Measurements from ENCODE around the gene BMP7. TPM values are rescaled to one million over a fixed set of nuclear protein-coding genes. Genes with fewer than 3 reads are reported as not detected.

The BMP7 gene
- total and polyA plus RNA-seq, 12 donors: 0.74 to 6.7 (median 2.2) TPM; not detected in 3

DNA sequence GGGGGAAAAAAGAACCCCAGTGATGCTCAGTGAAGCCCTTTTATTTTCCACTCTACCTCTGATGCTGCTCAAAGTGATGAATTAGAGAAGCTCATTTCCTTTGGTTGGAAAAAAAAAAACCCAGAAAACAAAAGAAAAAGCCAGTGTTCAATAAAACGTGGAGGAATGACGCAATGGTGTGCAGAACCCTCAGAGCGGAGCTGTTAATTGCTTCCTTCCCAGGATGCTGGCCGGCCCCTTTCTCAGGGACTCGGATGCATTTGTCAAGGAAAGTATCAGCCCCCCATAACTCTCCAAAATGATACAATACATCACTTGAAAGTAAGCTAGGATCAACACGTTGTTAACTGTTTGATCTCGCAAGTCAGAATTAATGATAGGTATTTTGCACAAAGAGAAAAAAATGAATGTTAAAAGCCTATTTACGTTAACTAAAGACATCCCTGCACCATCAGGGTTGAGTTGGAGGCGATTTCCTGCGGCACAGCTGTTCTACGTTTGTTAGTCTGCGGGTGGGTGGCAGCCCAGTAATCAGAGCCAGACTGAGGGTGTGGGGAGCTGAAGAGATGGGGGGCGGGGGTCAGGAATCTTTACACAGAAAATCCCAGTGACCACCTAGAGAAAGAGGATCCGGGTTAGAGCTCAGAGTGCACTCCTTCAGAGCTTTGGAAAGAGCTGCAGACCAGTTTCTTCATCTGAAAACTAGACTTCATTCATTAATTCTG is 132.4 kb downstream of the BMP7 start:
- Histone ChIP-seq H3K4me1 (replicated peaks in 1 of 2) (no peaks in the 10 kb centered on the region), H3K27me3 (peaks cover 5% of the 10 kb centered on the region), H3K9me3 (replicated peaks in 1 of 3) (no peaks in the 10 kb centered on the region), H3K4me3 (no peak overlapping the region), H3K36me3 (replicated peaks in 1 of 2) (no peaks in the 10 kb centered on the region), H3K27ac (no peak overlapping the region)
- TF ChIP-seq, protein P1, sequence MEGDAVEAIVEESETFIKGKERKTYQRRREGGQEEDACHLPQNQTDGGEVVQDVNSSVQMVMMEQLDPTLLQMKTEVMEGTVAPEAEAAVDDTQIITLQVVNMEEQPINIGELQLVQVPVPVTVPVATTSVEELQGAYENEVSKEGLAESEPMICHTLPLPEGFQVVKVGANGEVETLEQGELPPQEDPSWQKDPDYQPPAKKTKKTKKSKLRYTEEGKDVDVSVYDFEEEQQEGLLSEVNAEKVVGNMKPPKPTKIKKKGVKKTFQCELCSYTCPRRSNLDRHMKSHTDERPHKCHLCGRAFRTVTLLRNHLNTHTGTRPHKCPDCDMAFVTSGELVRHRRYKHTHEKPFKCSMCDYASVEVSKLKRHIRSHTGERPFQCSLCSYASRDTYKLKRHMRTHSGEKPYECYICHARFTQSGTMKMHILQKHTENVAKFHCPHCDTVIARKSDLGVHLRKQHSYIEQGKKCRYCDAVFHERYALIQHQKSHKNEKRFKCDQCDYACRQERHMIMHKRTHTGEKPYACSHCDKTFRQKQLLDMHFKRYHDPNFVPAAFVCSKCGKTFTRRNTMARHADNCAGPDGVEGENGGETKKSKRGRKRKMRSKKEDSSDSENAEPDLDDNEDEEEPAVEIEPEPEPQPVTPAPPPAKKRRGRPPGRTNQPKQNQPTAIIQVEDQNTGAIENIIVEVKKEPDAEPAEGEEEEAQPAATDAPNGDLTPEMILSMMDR (IDR thresholded peaks at IDR 0.05): no peak
- TF ChIP-seq POLR2A (IDR thresholded peaks at IDR 0.05): no peak
- 26 to 35% (median 28%) methylated on average over 14 of the region's 14 CpGs for WGBS, 4 donors
- intact Hi-C loops (cut with DNase I): no loop called here
- DNase-seq: no peak

DNA sequence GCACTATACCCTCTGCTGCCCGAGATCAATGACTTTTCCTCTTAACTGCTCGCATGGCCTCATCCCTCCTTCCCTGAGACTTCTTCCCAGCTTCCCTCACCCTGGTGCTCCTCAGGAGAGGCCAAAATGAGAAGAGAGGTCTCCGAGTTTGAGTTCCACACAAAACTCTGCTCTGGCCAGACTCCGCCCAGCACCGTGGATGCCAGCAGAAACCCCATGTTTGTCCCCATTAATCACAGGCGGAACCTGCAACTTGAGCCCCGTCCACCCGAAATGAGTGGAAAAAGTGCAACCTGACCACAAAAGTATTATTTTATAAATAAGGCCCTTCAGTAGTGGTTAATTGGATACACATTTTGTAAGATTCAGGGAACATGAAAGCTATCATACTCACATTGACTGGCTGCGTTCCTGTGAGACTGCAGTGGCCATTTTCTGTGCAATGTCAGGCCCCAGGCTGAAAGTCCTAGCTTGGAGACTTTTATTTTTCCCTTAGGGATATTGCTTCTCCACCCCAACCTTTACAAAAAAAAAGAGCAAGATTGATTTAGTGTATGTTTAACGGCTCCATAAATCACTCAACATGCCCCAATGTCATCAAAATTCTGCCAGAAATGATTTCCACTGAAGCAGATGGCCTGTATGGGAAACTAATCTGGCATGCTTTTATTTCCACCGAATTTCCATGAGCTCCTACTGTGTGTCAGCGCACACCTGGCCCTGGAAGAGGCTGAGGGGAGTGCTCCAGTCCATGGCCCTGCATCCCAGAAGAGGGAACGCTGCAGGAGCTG is 134.6 kb downstream of the BMP7 start:
- no peaks in the 10 kb centered on the region for H3K36me3 ChIP-seq (replicated peaks in 1 of 2)
- WGBS, 4 donors: 70 to 74% (median 71%) methylated on average over 13 of the region's 13 CpGs
- H3K4me1 ChIP-seq (replicated peaks in 1 of 2): no peaks in the 10 kb centered on the region
- peaks cover 5% of the 10 kb centered on the region for H3K27me3 ChIP-seq
- DNase-seq: no peak
- no peaks in the 10 kb centered on the region for H3K9me3 ChIP-seq (replicated peaks in 1 of 3)
- TF ChIP-seq, protein P1 (IDR thresholded peaks at IDR 0.05): no peak
- no peak for TF ChIP-seq POLR2A (IDR thresholded peaks at IDR 0.05)
- no peak overlapping the region for H3K27ac ChIP-seq
- no peak overlapping the region for H3K4me3 ChIP-seq
- intact Hi-C loops (cut with DNase I): no loop called here

DNA sequence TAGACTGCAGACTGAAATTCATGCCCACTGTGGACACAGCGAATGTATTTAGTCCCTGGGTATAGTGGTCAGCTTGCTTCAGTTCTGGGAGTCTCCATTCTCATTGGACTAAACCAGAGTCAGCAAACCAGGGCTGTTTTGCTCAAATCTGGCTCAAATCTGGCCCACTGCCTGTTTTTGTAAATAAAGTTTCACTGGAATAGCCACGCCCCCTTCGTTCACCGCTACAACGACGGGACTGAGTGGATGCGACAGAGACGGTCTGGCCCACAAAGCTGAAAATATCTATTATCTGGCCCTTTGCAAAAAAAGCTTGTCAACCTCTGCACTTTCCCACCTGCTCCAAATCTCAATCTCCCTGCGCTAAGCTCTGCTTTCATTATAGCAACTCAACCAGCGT is 135.4 kb downstream of the BMP7 start:
- Histone ChIP-seq H3K4me1 (replicated peaks in 1 of 2) (no peaks in the 10 kb centered on the region), H3K9me3 (replicated peaks in 1 of 3) (no peaks in the 10 kb centered on the region), H3K4me3 (no peak overlapping the region), H3K27ac (no peak overlapping the region), H3K27me3 (peaks cover 5% of the 10 kb centered on the region), H3K36me3 (replicated peaks in 1 of 2) (no peaks in the 10 kb centered on the region)
- DNase-seq: no peak
- no peak for TF ChIP-seq POLR2A (IDR thresholded peaks at IDR 0.05)
- TF ChIP-seq, protein P1 (IDR thresholded peaks at IDR 0.05): no peak
- intact Hi-C loops (cut with DNase I): no loop called here
- 78 to 86% (median 82%) methylated on average over 10 of the region's 10 CpGs for WGBS, 4 donors

DNA sequence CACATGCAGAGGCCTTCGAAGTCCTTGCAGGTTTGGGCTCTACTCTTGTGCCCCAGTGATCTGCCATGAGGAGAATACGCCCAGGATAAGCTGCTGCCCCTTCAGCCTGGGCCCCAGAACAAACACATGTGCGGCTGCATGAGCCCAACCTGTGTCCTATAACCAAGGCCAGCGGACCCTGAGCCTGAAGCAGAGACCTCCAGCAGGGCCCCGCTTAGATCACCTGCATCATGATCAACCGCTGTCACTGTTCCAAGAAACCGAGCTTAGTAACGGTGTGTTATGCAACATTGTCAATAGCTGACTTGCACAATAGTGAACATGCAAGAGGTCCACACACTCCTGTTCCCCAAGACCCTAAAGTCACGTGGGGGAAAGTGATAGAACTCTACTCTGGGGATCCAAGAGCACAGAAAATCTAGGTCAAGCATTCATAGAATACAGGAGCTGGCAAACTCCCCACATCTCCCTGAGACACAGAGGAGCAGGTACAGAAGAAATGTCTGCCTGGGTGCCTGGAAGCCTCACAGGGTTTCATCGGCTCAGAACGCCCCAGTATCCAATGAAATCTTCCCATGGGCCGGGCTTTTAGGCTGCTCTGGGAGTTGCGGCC is 136.2 kb downstream of the BMP7 start:
- H3K27me3 ChIP-seq: peaks cover 5% of the 10 kb centered on the region
- TF ChIP-seq, protein P1 (IDR thresholded peaks at IDR 0.05): no peak
- TF ChIP-seq POLR2A (IDR thresholded peaks at IDR 0.05): no peak
- H3K4me1 ChIP-seq (replicated peaks in 1 of 2): no peaks in the 10 kb centered on the region
- DNase-seq: no peak
- no peak overlapping the region for H3K27ac ChIP-seq
- no peak overlapping the region for H3K4me3 ChIP-seq
- WGBS, 4 donors: 61 to 74% (median 71%) methylated on average over 4 to 13 of the region's 13 CpGs
- H3K36me3 ChIP-seq (replicated peaks in 1 of 2): no peaks in the 10 kb centered on the region
- H3K9me3 ChIP-seq (replicated peaks in 1 of 3): no peaks in the 10 kb centered on the region
- intact Hi-C loops (cut with DNase I): no loop called here

Data from adrenal gland (tissue), 12 donors.